Measurements from ENCODE around the gene TPM1. TPM values are rescaled to one million over a fixed set of nuclear protein-coding genes. Genes with fewer than 3 reads are reported as not detected.

The TPM1 gene
- total RNA-seq, 1 experiment from 2014 or later, result 10.1 TPM

DNA sequence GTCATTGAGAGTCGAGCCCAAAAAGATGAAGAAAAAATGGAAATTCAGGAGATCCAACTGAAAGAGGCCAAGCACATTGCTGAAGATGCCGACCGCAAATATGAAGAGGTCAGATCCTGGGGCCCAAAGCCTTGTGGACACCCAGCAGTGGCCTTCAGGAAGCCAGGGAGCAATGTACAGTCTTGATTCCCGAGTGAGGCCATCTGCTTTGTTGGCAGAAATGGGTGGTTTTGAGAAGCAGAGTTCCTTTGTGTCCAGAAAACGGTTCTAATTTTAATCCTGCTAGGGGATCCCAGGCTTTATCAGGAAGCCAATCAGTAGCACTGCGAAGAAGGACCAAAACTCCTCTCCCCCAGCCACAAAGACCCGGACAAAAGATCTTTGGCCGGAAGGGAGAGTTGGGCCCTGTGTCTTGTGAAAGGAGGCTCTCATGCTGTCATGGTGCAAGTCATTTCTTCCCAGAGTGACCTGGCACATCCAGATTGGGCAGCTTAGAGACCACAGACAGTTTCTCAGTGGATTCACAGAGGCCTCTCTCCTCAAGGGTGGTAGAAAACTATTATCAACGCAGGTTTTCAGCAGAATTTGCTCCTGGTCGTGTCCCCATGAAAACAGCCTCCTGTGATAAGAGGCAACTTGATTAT, 17.1 kb downstream of the TPM1 start:
- Histone ChIP-seq H3K27me3 (ENCODE audit: low read length) (no peaks in the 10 kb centered on the region), H3K9me3 (ENCODE audit: low read length) (no peaks in the 10 kb centered on the region), H3K9ac (ENCODE audit: low read length) (no peak overlapping the region), H3K4me3 (ENCODE audit: low read length) (no peak overlapping the region), H3K79me2 (ENCODE audit: low read length) (no peaks in the 10 kb centered on the region), H2AFZ (ENCODE audit: low read length) (no peak overlapping the region), H3K27ac (ENCODE audit: low read length) (no peak overlapping the region), H3K36me3 (ENCODE audit: insufficient read depth, low read length) (no peaks in the 10 kb centered on the region), H3K9me2 (replicated peaks; ENCODE audit: insufficient read depth, low read length) (no peaks in the 10 kb centered on the region), H4K20me1 (ENCODE audit: insufficient read depth, low read depth, low read length) (no peaks in the 10 kb centered on the region), H3K4me2 (ENCODE audit: low read depth, low read length, poor library complexity, severe bottlenecking) (no peak overlapping the region), H3K4me1 (ENCODE audit: low read length) (peaks cover 10% of the 10 kb centered on the region)
- DNase-seq, result no peak

DNA sequence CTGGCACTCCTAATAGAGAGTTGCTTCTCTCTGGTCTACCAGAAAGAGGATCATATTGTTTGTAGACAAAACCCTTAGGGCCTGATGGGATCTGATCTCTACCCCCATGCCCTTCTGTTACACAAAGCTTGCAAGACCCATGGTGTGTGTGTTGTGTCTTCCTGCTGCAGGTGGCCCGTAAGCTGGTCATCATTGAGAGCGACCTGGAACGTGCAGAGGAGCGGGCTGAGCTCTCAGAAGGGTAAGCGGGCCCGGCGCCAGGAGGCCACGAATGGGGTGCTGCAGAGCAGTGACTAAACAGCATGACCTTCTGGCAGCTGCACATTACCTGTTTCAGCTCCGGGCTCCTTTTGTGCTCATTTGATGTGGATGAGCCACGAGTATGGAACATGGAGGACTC, 18.2 kb downstream of the TPM1 start:
- Histone ChIP-seq H3K9me2 (replicated peaks; ENCODE audit: insufficient read depth, low read length) (no peaks in the 10 kb centered on the region), H3K4me2 (ENCODE audit: low read depth, low read length, poor library complexity, severe bottlenecking) (no peak overlapping the region), H3K9ac (ENCODE audit: low read length) (no peak overlapping the region), H3K27me3 (ENCODE audit: low read length) (no peaks in the 10 kb centered on the region), H3K27ac (ENCODE audit: low read length) (no peak overlapping the region), H3K4me1 (ENCODE audit: low read length) (peaks cover under 1% of the 10 kb centered on the region; the same call in 1 of the 2 replicates), H4K20me1 (ENCODE audit: insufficient read depth, low read depth, low read length) (no peaks in the 10 kb centered on the region), H2AFZ (ENCODE audit: low read length) (no peak overlapping the region), H3K79me2 (ENCODE audit: low read length) (no peaks in the 10 kb centered on the region), H3K9me3 (ENCODE audit: low read length) (no peaks in the 10 kb centered on the region), H3K4me3 (ENCODE audit: low read length) (no peak overlapping the region), H3K36me3 (ENCODE audit: insufficient read depth, low read length) (no peaks in the 10 kb centered on the region)
- DNase-seq, result no peak

DNA sequence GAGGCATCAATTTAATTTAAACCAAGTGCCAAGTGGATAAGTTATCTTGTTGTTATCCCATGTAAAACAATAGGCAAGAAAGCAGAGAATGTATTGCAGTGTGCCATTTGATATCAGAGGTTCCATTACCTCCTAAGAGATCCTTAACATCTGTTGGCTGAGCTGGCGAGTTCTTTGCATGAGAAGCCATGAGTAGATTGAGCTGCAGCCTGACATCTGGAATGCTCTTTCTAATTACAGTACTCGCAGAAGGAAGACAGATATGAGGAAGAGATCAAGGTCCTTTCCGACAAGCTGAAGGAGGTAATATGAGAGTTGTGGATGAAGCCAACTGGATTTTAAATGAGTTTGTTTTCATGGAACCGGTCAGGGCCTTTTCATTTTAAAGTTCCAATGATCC, 19.4 kb downstream of the TPM1 start:
- no peak overlapping the region for H3K4me2 ChIP-seq (ENCODE audit: low read depth, low read length, poor library complexity, severe bottlenecking)
- no peaks in the 10 kb centered on the region for H3K9me3 ChIP-seq (ENCODE audit: low read length)
- no peaks in the 10 kb centered on the region for H3K9me2 ChIP-seq (replicated peaks; ENCODE audit: insufficient read depth, low read length)
- H2AFZ ChIP-seq (ENCODE audit: low read length), result no peak overlapping the region
- H3K36me3 ChIP-seq (ENCODE audit: insufficient read depth, low read length), result no peaks in the 10 kb centered on the region
- H3K9ac ChIP-seq (ENCODE audit: low read length), result no peak overlapping the region
- no peak overlapping the region for H3K27ac ChIP-seq (ENCODE audit: low read length)
- DNase-seq, result no peak
- no peaks in the 10 kb centered on the region for H3K27me3 ChIP-seq (ENCODE audit: low read length)
- H3K4me3 ChIP-seq (ENCODE audit: low read length), result no peak overlapping the region
- H4K20me1 ChIP-seq (ENCODE audit: insufficient read depth, low read depth, low read length), result no peaks in the 10 kb centered on the region
- no peaks in the 10 kb centered on the region for H3K4me1 ChIP-seq (ENCODE audit: low read length)
- no peaks in the 10 kb centered on the region for H3K79me2 ChIP-seq (ENCODE audit: low read length)

DNA sequence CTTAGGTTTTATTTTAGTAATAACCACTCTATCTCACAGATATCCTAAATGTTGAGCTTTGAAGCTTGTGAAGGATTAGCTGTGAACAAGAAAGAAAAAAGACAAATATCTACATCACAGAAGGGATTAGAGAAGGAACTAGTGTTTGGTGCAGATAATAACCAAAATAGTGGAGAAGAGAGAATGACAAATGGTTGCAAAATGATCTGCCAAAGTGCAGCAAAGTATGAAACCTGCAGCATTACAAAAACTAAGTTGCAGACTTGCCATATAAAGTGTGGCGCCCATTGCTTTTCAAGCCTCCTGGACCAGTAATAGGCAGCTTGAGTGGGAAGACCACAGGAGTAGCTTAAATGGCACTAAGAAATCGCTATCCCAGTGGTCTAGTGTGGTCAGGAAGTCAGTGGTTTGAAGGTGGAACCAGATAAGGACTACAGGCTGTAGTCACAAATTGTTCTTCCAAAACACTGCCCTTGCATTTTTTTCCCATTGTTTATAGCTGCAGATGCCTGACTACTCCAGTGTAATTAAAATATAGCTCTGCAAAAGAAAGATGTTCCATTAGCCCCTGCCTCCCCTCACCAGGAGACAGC, 20.7 kb downstream of the TPM1 start:
- Histone ChIP-seq H3K9me3 (ENCODE audit: low read length) (no peaks in the 10 kb centered on the region), H3K9me2 (replicated peaks; ENCODE audit: insufficient read depth, low read length) (no peaks in the 10 kb centered on the region), H3K4me3 (ENCODE audit: low read length) (no peak overlapping the region), H3K4me2 (ENCODE audit: low read depth, low read length, poor library complexity, severe bottlenecking) (no peak overlapping the region), H3K27me3 (ENCODE audit: low read length) (no peaks in the 10 kb centered on the region), H3K4me1 (ENCODE audit: low read length) (no peaks in the 10 kb centered on the region), H3K27ac (ENCODE audit: low read length) (no peak overlapping the region), H3K9ac (ENCODE audit: low read length) (no peak overlapping the region), H3K79me2 (ENCODE audit: low read length) (no peaks in the 10 kb centered on the region), H4K20me1 (ENCODE audit: insufficient read depth, low read depth, low read length) (no peaks in the 10 kb centered on the region), H2AFZ (ENCODE audit: low read length) (no peak overlapping the region), H3K36me3 (ENCODE audit: insufficient read depth, low read length) (no peaks in the 10 kb centered on the region)
- no peak for DNase-seq

DNA sequence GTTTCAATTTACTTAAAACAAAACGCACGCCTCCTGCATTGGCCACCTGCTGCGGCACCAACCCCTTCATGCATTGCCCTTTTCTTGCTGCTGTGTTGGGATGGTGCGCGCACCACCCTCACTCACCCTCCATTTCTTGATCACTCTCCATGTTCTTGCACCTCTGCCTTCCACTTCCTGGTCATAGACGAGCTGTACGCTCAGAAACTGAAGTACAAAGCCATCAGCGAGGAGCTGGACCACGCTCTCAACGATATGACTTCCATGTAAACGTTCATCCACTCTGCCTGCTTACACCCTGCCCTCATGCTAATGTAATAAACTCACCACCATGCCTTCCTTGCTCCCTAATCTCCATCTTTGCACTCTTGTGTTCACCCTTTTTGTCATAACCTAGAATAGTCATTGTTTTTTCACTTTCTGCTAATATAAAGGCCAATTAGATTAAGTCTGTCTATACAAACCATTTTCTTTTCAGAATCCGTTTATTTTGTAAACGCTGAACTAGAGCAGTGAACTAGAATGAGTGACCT, 21.4 kb downstream of the TPM1 start:
- Histone ChIP-seq H3K9me3 (ENCODE audit: low read length) (no peaks in the 10 kb centered on the region), H3K4me3 (ENCODE audit: low read length) (no peak overlapping the region), H3K27ac (ENCODE audit: low read length) (no peak overlapping the region), H3K4me2 (ENCODE audit: low read depth, low read length, poor library complexity, severe bottlenecking) (no peak overlapping the region), H4K20me1 (ENCODE audit: insufficient read depth, low read depth, low read length) (no peaks in the 10 kb centered on the region), H3K36me3 (ENCODE audit: insufficient read depth, low read length) (no peaks in the 10 kb centered on the region), H3K9me2 (replicated peaks; ENCODE audit: insufficient read depth, low read length) (no peaks in the 10 kb centered on the region), H3K27me3 (ENCODE audit: low read length) (no peaks in the 10 kb centered on the region), H3K79me2 (ENCODE audit: low read length) (no peaks in the 10 kb centered on the region), H3K4me1 (ENCODE audit: low read length) (no peaks in the 10 kb centered on the region), H2AFZ (ENCODE audit: low read length) (no peak overlapping the region), H3K9ac (ENCODE audit: low read length) (no peak overlapping the region)
- DNase-seq, result no peak

DNA sequence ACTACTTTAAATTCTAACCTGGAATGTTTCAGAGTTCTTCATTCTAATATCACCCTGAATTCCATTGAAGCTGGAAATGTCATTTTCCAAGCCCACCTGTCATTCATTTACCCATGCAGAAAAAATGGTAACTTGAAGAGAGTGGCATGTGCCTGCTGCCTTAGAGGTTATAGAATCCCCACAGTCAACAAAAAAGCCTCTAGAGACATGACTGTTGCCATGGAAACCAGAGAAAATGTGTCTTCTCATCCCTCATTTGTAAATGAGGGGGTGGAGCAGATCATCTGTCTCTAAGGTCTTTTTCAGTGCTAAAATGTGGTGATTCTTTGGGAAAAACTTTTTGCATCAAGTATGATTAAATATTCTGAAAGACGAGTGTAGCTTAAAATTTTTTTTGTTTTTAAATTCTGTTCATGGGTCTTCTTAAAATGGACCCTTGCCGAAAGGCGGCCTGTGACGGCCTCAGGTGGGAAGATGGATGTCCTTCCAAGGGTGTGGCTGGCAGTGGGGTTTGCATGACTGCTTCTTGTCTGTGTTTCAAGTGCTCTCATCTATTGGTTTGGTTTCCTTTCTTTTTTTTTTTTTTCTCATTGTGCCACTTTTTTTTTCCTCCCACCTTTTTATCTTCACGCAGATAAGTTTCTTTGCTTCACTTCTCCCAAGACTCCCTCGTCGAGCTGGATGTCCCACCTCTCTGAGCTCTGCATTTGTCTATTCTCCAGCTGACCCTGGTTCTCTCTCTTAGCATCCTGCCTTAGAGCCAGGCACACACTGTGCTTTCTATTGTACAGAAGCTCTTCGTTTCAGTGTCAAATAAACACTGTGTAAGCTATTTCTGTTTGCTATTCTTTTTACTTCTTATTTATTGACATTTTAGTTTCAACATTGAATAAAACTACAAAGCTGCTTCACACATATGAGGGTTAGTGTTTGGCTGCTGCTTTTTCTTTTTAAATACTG, 23.0 kb downstream of the TPM1 start:
- no peaks in the 10 kb centered on the region for H3K27me3 ChIP-seq (ENCODE audit: low read length)
- no peaks in the 10 kb centered on the region for H3K79me2 ChIP-seq (ENCODE audit: low read length)
- no peak for DNase-seq
- H3K27ac ChIP-seq (ENCODE audit: low read length), result no peak overlapping the region
- H3K36me3 ChIP-seq (ENCODE audit: insufficient read depth, low read length), result no peaks in the 10 kb centered on the region
- no peaks in the 10 kb centered on the region for H3K9me2 ChIP-seq (replicated peaks; ENCODE audit: insufficient read depth, low read length)
- no peak overlapping the region for H2AFZ ChIP-seq (ENCODE audit: low read length)
- H3K4me3 ChIP-seq (ENCODE audit: low read length), result no peak overlapping the region
- no peak overlapping the region for H3K4me2 ChIP-seq (ENCODE audit: low read depth, low read length, poor library complexity, severe bottlenecking)
- H3K4me1 ChIP-seq (ENCODE audit: low read length), result no peaks in the 10 kb centered on the region
- no peak overlapping the region for H3K9ac ChIP-seq (ENCODE audit: low read length)
- no peaks in the 10 kb centered on the region for H3K9me3 ChIP-seq (ENCODE audit: low read length)
- H4K20me1 ChIP-seq (ENCODE audit: insufficient read depth, low read depth, low read length), result no peaks in the 10 kb centered on the region

DNA sequence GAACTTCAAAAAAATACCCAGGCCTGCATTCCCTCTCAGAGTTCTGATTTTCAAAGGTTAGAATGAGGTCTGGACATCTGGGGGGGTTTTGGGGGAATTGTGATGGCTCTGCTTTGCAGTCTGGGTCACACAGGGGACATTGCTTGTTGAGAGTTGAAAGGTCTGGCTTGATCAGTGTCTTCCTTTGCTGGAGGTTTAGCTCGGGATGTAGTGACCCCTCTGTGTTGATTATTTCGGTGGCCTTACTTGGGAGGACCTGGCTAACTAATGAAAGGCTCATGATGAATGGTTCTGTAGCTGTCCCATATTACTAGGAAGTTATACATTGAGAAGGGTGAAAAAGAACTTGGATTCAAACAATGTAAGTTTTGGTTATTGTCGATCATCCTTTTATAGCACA, 23.7 kb downstream of the TPM1 start:
- Histone ChIP-seq H3K9me3 (ENCODE audit: low read length) (no peaks in the 10 kb centered on the region), H4K20me1 (ENCODE audit: insufficient read depth, low read depth, low read length) (no peaks in the 10 kb centered on the region), H3K27me3 (ENCODE audit: low read length) (no peaks in the 10 kb centered on the region), H3K4me1 (ENCODE audit: low read length) (no peaks in the 10 kb centered on the region), H3K9ac (ENCODE audit: low read length) (no peak overlapping the region), H3K4me2 (ENCODE audit: low read depth, low read length, poor library complexity, severe bottlenecking) (no peak overlapping the region), H3K27ac (ENCODE audit: low read length) (no peak overlapping the region), H3K36me3 (ENCODE audit: insufficient read depth, low read length) (no peaks in the 10 kb centered on the region), H3K9me2 (replicated peaks; ENCODE audit: insufficient read depth, low read length) (no peaks in the 10 kb centered on the region), H2AFZ (ENCODE audit: low read length) (no peak overlapping the region), H3K79me2 (ENCODE audit: low read length) (no peaks in the 10 kb centered on the region), H3K4me3 (ENCODE audit: low read length) (no peak overlapping the region)
- no peak for DNase-seq

DNA sequence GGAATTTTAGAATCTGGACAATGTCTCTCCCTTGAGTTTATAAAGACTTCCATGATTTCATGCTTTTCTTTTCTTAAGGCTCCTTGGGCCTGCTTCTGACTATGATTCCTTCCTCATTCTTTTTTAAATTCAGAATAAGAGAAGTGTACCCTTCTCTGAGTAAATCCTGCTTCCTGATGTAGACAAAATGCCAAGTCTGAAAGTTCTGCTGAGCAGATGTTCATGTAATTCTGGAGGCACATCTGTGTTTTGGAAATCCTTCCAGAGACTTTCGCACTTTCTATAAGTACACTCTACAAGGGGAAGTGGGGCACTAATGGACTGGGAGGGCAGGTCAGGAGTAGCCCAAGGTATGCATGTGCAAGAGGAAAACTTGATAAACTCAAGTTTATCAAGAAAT, 24.8 kb downstream of the TPM1 start:
- no peaks in the 10 kb centered on the region for H3K36me3 ChIP-seq (ENCODE audit: insufficient read depth, low read length)
- H3K9me3 ChIP-seq (ENCODE audit: low read length), result no peaks in the 10 kb centered on the region
- H3K9ac ChIP-seq (ENCODE audit: low read length), result no peak overlapping the region
- H4K20me1 ChIP-seq (ENCODE audit: insufficient read depth, low read depth, low read length), result no peaks in the 10 kb centered on the region
- H3K4me2 ChIP-seq (ENCODE audit: low read depth, low read length, poor library complexity, severe bottlenecking), result no peak overlapping the region
- no peak overlapping the region for H3K27ac ChIP-seq (ENCODE audit: low read length)
- no peaks in the 10 kb centered on the region for H3K27me3 ChIP-seq (ENCODE audit: low read length)
- H3K4me3 ChIP-seq (ENCODE audit: low read length), result no peak overlapping the region
- H3K79me2 ChIP-seq (ENCODE audit: low read length), result no peaks in the 10 kb centered on the region
- H3K4me1 ChIP-seq (ENCODE audit: low read length), result no peaks in the 10 kb centered on the region
- no peak for DNase-seq
- no peak overlapping the region for H2AFZ ChIP-seq (ENCODE audit: low read length)
- H3K9me2 ChIP-seq (replicated peaks; ENCODE audit: insufficient read depth, low read length), result no peaks in the 10 kb centered on the region

All from Karpas-422 (cell line).